ENCODE data around the gene SAMD10. TPM values are rescaled to one million over a fixed set of nuclear protein-coding genes. Genes with fewer than 3 reads are reported as not detected.
"Not testable (repeated sequence)": the region's sequence is repeated elsewhere in the genome, so short reads cannot be mapped to it uniquely, and the experiment has no call there.

SAMD10 gene
- total RNA-seq, 1 experiment from 2014 or later: 2.6 TPM

GRCh38 chr20:64003960-64004725 lies 24.7 kb upstream of the SAMD10 start:
- DNase-seq (ENCODE audit: extremely low read depth, low read depth): no peak

GRCh38 chr20:64001607-64002011 lies 22.2 kb upstream of the SAMD10 start:
- DNase-seq (ENCODE audit: extremely low read depth, low read depth): no peak

GRCh38 chr20:64000906-64001305 lies 21.5 kb upstream of the SAMD10 start:
- no peak for DNase-seq (ENCODE audit: extremely low read depth, low read depth)

GRCh38 chr20:63982937-63983336 lies 3.5 kb upstream of the SAMD10 start:
- no peak for DNase-seq (ENCODE audit: extremely low read depth, low read depth)

GRCh38 chr20:63980806-63981728 lies 1.6 kb upstream of the SAMD10 start, which contains the start of gene PRPF6:
Gene PRPF6 (plus strand): TSS chr20:63981132. CDS start chr20:63981246, 114 bp downstream.
- DNase-seq (ENCODE audit: extremely low read depth, low read depth): peak; percentile 96

GRCh38 chr20:63980317-63980805 lies 919 bp upstream of the SAMD10 start:
- DNase-seq (ENCODE audit: extremely low read depth, low read depth): no peak

- no peak for DNase-seq (ENCODE audit: extremely low read depth, low read depth)
These were observed 249 bp downstream of the SAMD10 start for GRCh38 chr20:63979229-63979556.

GRCh38 chr20:63978319-63979228 lies 868 bp downstream of the SAMD10 start:
- DNase-seq (ENCODE audit: extremely low read depth, low read depth): peak; percentile 56

- no peak for DNase-seq (ENCODE audit: extremely low read depth, low read depth)
These were observed 1.6 kb downstream of the SAMD10 start for GRCh38 chr20:63977739-63978276.

- no peak for DNase-seq (ENCODE audit: extremely low read depth, low read depth)
These were observed 2.3 kb downstream of the SAMD10 start for GRCh38 chr20:63976980-63977738.

- not testable (repeated sequence) for DNase-seq (ENCODE audit: extremely low read depth, low read depth)
These were observed 2.9 kb downstream of the SAMD10 start for GRCh38 chr20:63976511-63976910.

- no peak for DNase-seq (ENCODE audit: extremely low read depth, low read depth)
These were observed 4.8 kb downstream of the SAMD10 start for GRCh38 chr20:63974402-63975200.

GRCh38 chr20:63973636-63974401 lies 5.6 kb downstream of the SAMD10 start:
- DNase-seq (ENCODE audit: extremely low read depth, low read depth): peak; percentile 83

- DNase-seq (ENCODE audit: extremely low read depth, low read depth): no peak
These were observed 6.3 kb downstream of the SAMD10 start for GRCh38 chr20:63973160-63973479.

GRCh38 chr20:63972312-63973159 lies 6.9 kb downstream of the SAMD10 start:
- DNase-seq (ENCODE audit: extremely low read depth, low read depth): no peak

GRCh38 chr20:63971960-63972311 lies 7.5 kb downstream of the SAMD10 start:
- DNase-seq (ENCODE audit: extremely low read depth, low read depth): not testable (repeated sequence)
